ENCODE data around the gene ESR1.

ESR1 gene

DNA sequence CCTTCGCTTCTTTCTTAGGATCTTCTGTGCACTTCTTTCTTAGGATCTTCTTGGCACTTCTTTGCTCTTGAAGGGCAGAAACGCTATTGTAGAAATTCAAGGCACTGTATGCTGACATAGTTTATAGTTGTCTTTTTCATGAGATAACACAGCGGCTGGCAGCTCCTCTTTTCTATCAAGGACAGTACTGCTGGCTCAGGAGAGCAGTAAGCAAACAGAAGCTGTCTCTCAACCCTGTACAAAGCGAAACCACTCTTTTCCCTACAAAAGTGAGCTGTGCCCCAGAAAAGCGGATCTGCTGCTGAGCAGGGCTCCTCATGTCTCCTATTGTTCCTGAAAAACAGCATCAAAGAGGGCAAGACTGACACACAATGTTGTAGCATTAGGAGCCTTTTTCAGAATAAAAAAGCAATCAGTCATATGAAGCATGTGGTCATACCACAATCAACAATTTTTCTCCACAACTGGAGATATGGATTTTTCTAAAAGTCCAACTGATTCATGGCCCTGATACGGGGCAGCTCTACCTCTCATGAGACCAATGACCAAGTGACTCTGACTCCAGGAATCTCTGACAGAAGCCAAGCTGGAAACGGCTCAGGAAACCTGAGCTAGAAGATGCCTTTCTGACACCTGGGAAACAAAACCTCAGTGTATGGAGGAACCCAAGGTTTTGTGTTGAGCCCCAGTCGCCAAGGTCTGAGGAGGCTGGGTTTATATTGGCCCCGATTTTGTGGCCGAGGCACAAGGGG is 255.9 kb downstream of the ESR1 start:
- H3K27ac ChIP-seq = no peak overlapping the region
- H2AFZ ChIP-seq = no peak overlapping the region
- no peak overlapping the region for H3K4me2 ChIP-seq (ENCODE audit: low read length)
- H3K27me3 ChIP-seq (ENCODE audit: control insufficient read depth, insufficient read depth, low read length) = no peaks in the 10 kb centered on the region
- H3K9ac ChIP-seq = no peak overlapping the region
- no peak overlapping the region for H3K4me3 ChIP-seq (ENCODE audit: low read depth, low read length)
- H3K36me3 ChIP-seq (ENCODE audit: control insufficient read depth, insufficient read depth, low read length) = no peaks in the 10 kb centered on the region
- TF ChIP-seq CTCF (IDR thresholded peaks at IDR 0.05) = no peak
- H3K79me2 ChIP-seq = no peaks in the 10 kb centered on the region
- H3K4me1 ChIP-seq = no peaks in the 10 kb centered on the region
- H3K9me3 ChIP-seq (ENCODE audit: control insufficient read depth, low read length) = no peaks in the 10 kb centered on the region

DNA sequence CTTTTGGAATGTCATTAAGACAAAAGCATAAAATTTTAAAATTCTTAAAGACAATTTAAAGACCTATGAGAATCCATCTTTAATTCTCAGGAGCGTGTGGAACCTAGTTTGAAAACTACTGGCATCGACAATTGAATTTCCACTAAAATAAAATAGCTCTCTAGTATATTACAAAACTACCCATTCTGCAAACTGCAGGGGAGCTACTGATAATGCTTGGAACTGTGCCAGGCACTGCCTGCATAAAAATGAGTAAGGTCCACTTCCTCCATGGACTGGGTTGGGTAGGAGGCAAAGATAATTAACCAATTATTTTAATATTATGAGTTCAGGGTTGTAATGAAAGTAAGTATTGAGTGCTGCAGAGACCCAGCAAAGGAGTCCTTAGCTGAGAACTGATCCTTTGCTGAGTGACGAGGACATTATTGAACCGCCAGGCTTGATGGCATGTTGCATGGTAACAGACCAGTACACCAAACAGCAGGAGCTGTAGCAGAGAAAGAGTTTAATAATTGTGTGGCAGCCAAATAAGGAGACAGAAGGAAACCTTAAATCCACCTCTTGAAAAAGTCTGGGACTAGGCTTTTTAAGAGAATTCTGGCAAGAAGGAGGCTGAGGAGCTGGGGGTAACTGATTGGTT is 261.3 kb downstream of the ESR1 start:
- Histone ChIP-seq H3K27me3 (ENCODE audit: control insufficient read depth, insufficient read depth, low read length) (no peaks in the 10 kb centered on the region), H3K4me1 (no peaks in the 10 kb centered on the region), H3K4me3 (ENCODE audit: low read depth, low read length) (no peak overlapping the region), H3K79me2 (no peaks in the 10 kb centered on the region), H3K27ac (no peak overlapping the region), H3K4me2 (ENCODE audit: low read length) (no peak overlapping the region), H3K36me3 (ENCODE audit: control insufficient read depth, insufficient read depth, low read length) (no peaks in the 10 kb centered on the region), H3K9me3 (ENCODE audit: control insufficient read depth, low read length) (no peaks in the 10 kb centered on the region), H2AFZ (no peak overlapping the region), H3K9ac (no peak overlapping the region)
- TF ChIP-seq CTCF (IDR thresholded peaks at IDR 0.05) = no peak

GRCh38 chr6:152070556-152070955 is 263.1 kb downstream of the ESR1 start:
- Histone ChIP-seq H3K79me2 (no peaks in the 10 kb centered on the region), H3K36me3 (ENCODE audit: control insufficient read depth, insufficient read depth, low read length) (no peaks in the 10 kb centered on the region), H3K9me3 (ENCODE audit: control insufficient read depth, low read length) (no peaks in the 10 kb centered on the region), H2AFZ (no peak overlapping the region), H3K27ac (no peak overlapping the region), H3K9ac (no peak overlapping the region), H3K4me1 (no peaks in the 10 kb centered on the region), H3K4me2 (ENCODE audit: low read length) (no peak overlapping the region), H3K27me3 (ENCODE audit: control insufficient read depth, insufficient read depth, low read length) (peaks cover 2% of the 10 kb centered on the region), H3K4me3 (ENCODE audit: low read depth, low read length) (no peak overlapping the region)
- TF ChIP-seq CTCF (IDR thresholded peaks at IDR 0.05) = no peak

DNA sequence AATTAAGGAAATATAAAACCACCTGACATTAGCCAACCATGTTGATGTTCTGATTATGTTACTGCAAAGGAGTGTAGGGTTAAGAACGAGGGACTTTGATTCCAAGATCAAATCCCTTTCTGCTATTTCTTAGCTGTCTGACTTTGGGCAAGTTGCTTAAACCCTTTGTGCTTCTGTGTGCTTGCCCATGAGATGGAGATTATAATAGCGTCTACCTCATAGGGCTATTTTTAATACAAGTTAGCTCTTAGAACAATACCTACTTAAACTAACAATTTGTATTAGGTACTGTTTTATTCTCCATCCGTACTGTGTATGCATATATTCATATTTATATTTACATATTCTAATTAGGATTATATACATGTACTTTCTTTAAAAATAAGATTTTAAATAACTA is 263.8 kb downstream of the ESR1 start:
- Histone ChIP-seq H3K79me2 (no peaks in the 10 kb centered on the region), H3K4me3 (ENCODE audit: low read depth, low read length) (no peak overlapping the region)

More for the DNA sequence above, 263.8 kb downstream of the ESR1 start:
- Histone ChIP-seq H3K4me1 (no peaks in the 10 kb centered on the region), H3K27me3 (ENCODE audit: control insufficient read depth, insufficient read depth, low read length) (peaks cover 2% of the 10 kb centered on the region), H3K4me2 (ENCODE audit: low read length) (no peak overlapping the region), H3K9me3 (ENCODE audit: control insufficient read depth, low read length) (peaks cover 2% of the 10 kb centered on the region), H3K27ac (no peak overlapping the region), H2AFZ (no peak overlapping the region), H3K9ac (no peak overlapping the region), H3K36me3 (ENCODE audit: control insufficient read depth, insufficient read depth, low read length) (no peaks in the 10 kb centered on the region)
- TF ChIP-seq CTCF (IDR thresholded peaks at IDR 0.05) = no peak
